Kidney epithelial cell (primary cell): ENCODE measurements around the gene NUDCD2. TPM values are rescaled to one million over a fixed set of nuclear protein-coding genes. Genes with fewer than 3 reads are reported as not detected.
"Not testable (repeated sequence)": the region's sequence is repeated elsewhere in the genome, so short reads cannot be mapped to it uniquely, and the experiment has no call there.

Experiments used
- DNase-seq: peaks from one replicate; pipeline ENCODE4 v3.0.0-alpha.2; 2010; ENCODE audit warnings: low read depth
- H3K27me3 ChIP-seq: 2 replicates; pipeline ENCODE4 v1.6.0; 2011; ENCODE audit warnings: low read length; ENCODE audit not compliant: control insufficient read depth, insufficient read depth
- H3K36me3 ChIP-seq: 2 replicates; pipeline ENCODE4 v1.5.1; 2011; ENCODE audit warnings: low read length; ENCODE audit not compliant: control insufficient read depth, insufficient read depth
- H3K4me3 ChIP-seq: 2 replicates; pipeline ENCODE4 v1.5.1; 2011; ENCODE audit warnings: low read depth, mild to moderate bottlenecking, control low read depth, low read length
- CTCF ChIP-seq: IDR thresholded peaks from 2 replicates; pipeline ENCODE4 v1.5.1; 2011; ENCODE audit warnings: mild to moderate bottlenecking, moderate library complexity, low read length, control low read depth, inconsistent platforms; ENCODE audit not compliant: insufficient read depth, poor library complexity, severe bottlenecking
- total RNA-seq: library from RNA; depleted of rRNA; stranded (reverse); fragments of >200 nt; gene quantifications from 2 replicates; pipeline ENCODE4 v1.2.3, GENCODE V29; 2015

The NUDCD2 gene
- total RNA-seq, 1 donor from 2014 or later: 5.4 TPM

GRCh38 chr5:163460562-163461171, 765 bp upstream of the NUDCD2 start, which contains the start of gene HMMR:
HMMR (plus strand) TSS chr5:163460632; CDS start chr5:163460693, 61 bp downstream.
- Histone ChIP-seq H3K4me3 (peak within 1 kb of the TSS; percentile 83), H3K27me3 (no peaks in the 10 kb centered on the region), H3K36me3 (no peaks in the 10 kb centered on the region)
- TF ChIP-seq CTCF: no peak
- no peak for DNase-seq

DNA sequence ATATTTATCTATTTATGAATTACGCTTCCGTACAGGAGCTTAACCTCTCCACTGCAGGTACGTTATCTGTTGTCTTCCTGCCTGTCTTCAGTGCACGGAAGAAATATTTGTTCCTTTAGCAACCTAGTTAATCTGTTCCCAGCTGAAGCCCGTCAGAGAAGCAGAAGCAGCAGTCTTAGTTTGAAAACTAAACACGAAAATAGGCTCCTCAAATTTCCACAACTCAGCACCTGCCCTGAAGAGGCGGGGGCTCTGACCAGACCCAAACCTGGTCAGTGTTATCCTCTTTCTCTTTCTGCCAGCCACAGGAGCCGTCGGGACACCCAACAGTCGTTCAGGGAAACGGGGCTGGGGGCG, 462 bp downstream of the NUDCD2 start:
- H3K36me3 ChIP-seq: no peaks in the 10 kb centered on the region
- no peak for DNase-seq
- TF ChIP-seq CTCF: no peak

GRCh38 chr5:163458778-163459385, 1.0 kb downstream of the NUDCD2 start:
- no peak for DNase-seq
- Histone ChIP-seq H3K36me3 (no peaks in the 10 kb centered on the region), H3K27me3 (no peaks in the 10 kb centered on the region), H3K4me3 (peak overlapping the region; percentile 83)
- no peak for TF ChIP-seq CTCF

More for the DNA sequence above, 462 bp downstream of the NUDCD2 start:
- Histone ChIP-seq H3K27me3 (no peaks in the 10 kb centered on the region), H3K4me3 (peak overlapping the region; percentile 83)

- Histone ChIP-seq H3K36me3 (no peaks in the 10 kb centered on the region), H3K27me3 (no peaks in the 10 kb centered on the region), H3K4me3 (no peak overlapping the region)
- no peak for DNase-seq
- no peak for TF ChIP-seq CTCF
These were observed 3.1 kb downstream of the NUDCD2 start for GRCh38 chr5:163456840-163457239.

GRCh38 chr5:163456029-163456589, 3.8 kb downstream of the NUDCD2 start:
- Histone ChIP-seq H3K27me3 (no peaks in the 10 kb centered on the region), H3K4me3 (no peak overlapping the region), H3K36me3 (no peaks in the 10 kb centered on the region)
- no peak for TF ChIP-seq CTCF
- DNase-seq: no peak

- H3K27me3 ChIP-seq, DNase-seq, H3K36me3 ChIP-seq, H3K4me3 ChIP-seq: not testable (repeated sequence)
These were observed 4.5 kb downstream of the NUDCD2 start for GRCh38 chr5:163455406-163455805.
